ENCODE results near the gene DNAH5.

The DNAH5 gene

DNA sequence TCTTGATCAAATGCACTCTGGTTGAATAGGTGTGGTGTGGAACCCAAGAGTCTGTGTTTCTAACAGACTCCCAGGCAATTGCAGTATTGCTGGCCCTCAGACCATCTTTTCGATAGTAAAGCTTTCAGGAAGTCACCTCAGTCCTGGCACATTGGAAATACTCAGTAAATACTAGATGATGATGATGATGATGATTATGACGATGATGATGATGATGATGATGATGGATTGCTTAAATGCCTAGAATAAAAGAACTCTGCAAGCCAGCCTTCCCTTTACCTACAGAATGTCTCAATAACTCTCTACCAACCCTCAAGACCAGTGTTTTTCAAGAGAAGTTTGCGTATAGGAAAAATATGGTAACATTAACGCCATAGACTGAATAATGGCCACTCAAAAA, 268.0 kb downstream of the DNAH5 start:
- Histone ChIP-seq H3K27ac (no peak overlapping the region), H3K4me3 (no peak overlapping the region), H3K9ac (no peak overlapping the region), H3K4me1 (no peaks in the 10 kb centered on the region), H3K9me3 (peaks cover 6% of the 10 kb centered on the region; the same call in 1 of the 2 replicates), H3K4me2 (no peak overlapping the region), H4K20me1 (no peaks in the 10 kb centered on the region), H3K27me3 (no peaks in the 10 kb centered on the region), H3K36me3 (no peaks in the 10 kb centered on the region)
- TF ChIP-seq Cebpa-rat (IDR thresholded peaks at IDR 0.05): no peak

DNA sequence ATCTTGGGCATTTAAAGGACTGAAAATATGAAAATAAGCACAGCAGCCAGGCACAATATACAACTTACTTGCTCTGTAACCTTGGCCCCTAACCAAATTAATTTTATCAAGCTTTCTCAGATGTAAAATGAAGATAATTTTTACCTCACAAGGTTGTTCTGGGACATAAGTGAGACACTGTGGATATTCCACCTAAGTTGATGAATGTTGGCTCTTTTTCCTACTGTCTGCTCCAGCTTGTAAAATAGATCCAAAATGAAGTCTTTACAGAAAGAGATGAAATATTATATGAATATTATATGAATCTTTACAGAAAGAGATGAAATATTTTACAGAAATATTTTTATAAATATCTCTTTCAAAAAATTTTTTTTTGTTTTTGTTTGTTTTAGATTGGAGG, 270.1 kb downstream of the DNAH5 start:
- Histone ChIP-seq H3K4me2 (no peak overlapping the region), H3K9ac (no peak overlapping the region), H3K36me3 (no peaks in the 10 kb centered on the region), H3K4me3 (no peak overlapping the region), H3K27ac (no peak overlapping the region), H4K20me1 (no peaks in the 10 kb centered on the region), H3K4me1 (no peaks in the 10 kb centered on the region), H3K9me3 (peaks cover 6% of the 10 kb centered on the region; the same call in 1 of the 2 replicates), H3K27me3 (no peaks in the 10 kb centered on the region)
- TF ChIP-seq Cebpa-rat (IDR thresholded peaks at IDR 0.05): no peak

DNA sequence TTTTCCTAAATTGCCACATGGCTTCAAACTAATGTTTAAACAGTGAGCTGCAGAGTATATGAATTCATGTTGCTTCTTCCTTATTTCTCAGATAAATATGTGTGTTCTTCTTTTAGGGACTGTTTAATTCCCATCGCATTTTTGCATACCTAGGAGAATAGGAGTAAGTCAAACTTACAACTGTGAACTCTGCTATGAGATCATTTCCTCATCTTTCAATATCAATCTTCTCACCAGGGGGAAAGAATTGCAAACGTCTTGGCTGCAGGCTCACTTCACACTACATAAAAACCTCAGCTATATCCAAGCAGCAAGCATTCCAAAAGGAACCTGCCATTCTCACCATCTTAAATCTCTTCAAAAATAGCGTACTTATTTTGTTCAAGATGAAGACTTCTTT, 271.0 kb downstream of the DNAH5 start:
- Histone ChIP-seq H3K4me3 (no peak overlapping the region), H3K9me3 (peaks cover 6% of the 10 kb centered on the region; the same call in 1 of the 2 replicates), H3K4me1 (no peaks in the 10 kb centered on the region), H3K27ac (no peak overlapping the region), H3K9ac (no peak overlapping the region), H3K36me3 (no peaks in the 10 kb centered on the region), H3K27me3 (no peaks in the 10 kb centered on the region), H3K4me2 (no peak overlapping the region), H4K20me1 (no peaks in the 10 kb centered on the region)
- TF ChIP-seq Cebpa-rat (IDR thresholded peaks at IDR 0.05): no peak

- Histone ChIP-seq H3K27ac (no peak overlapping the region), H3K4me2 (no peak overlapping the region)
Observed at GRCh38 chr5:13664377-13664776, 280.1 kb downstream of the DNAH5 start.

GRCh38 chr5:13662626-13663025, 281.9 kb downstream of the DNAH5 start:
- no peaks in the 10 kb centered on the region for H3K4me1 ChIP-seq
- no peaks in the 10 kb centered on the region for H3K9me3 ChIP-seq
- no peak for TF ChIP-seq Cebpa-rat (IDR thresholded peaks at IDR 0.05)
- no peaks in the 10 kb centered on the region for H4K20me1 ChIP-seq
- H3K36me3 ChIP-seq: no peaks in the 10 kb centered on the region
- H3K27me3 ChIP-seq: no peaks in the 10 kb centered on the region
- no peak overlapping the region for H3K4me3 ChIP-seq
- H3K9ac ChIP-seq: no peak overlapping the region
- no peak overlapping the region for H3K27ac ChIP-seq
- no peak overlapping the region for H3K4me2 ChIP-seq

More at GRCh38 chr5:13664377-13664776, 280.1 kb downstream of the DNAH5 start:
- Histone ChIP-seq H3K9ac (no peak overlapping the region), H3K36me3 (no peaks in the 10 kb centered on the region), H3K27me3 (no peaks in the 10 kb centered on the region), H4K20me1 (no peaks in the 10 kb centered on the region), H3K9me3 (no peaks in the 10 kb centered on the region), H3K4me1 (no peaks in the 10 kb centered on the region), H3K4me3 (no peak overlapping the region)
- TF ChIP-seq Cebpa-rat (IDR thresholded peaks at IDR 0.05): no peak

- Histone ChIP-seq H3K4me3 (no peak overlapping the region), H3K9ac (no peak overlapping the region), H3K9me3 (no peaks in the 10 kb centered on the region), H3K27me3 (no peaks in the 10 kb centered on the region), H3K36me3 (no peaks in the 10 kb centered on the region), H3K4me2 (no peak overlapping the region), H4K20me1 (no peaks in the 10 kb centered on the region), H3K27ac (no peak overlapping the region), H3K4me1 (no peaks in the 10 kb centered on the region)
- TF ChIP-seq Cebpa-rat (IDR thresholded peaks at IDR 0.05): no peak
Observed at GRCh38 chr5:13661272-13661671, 283.2 kb downstream of the DNAH5 start.

DNA sequence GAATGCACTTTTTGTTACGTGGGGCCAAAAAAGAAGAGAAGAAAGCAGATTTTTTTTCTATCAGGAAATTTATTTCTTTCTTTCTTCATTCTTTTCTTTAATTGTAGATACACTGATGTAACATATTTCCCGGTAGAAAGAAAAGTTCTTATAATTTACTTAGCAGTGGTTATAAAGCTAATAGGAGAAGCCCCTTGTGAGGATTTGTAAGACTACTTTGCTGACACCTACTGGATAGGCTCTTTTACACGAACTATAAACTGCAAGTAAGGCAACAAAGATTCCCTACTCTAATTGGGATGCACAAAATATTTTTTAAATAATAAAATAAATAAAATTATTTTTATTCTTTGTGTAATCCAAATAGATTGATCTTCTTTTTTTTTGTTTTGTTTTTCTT, 284.4 kb downstream of the DNAH5 start:
- H3K27ac ChIP-seq: no peak overlapping the region

GRCh38 chr5:13659391-13659790, 285.1 kb downstream of the DNAH5 start:
- H4K20me1 ChIP-seq: no peaks in the 10 kb centered on the region
- no peak overlapping the region for H3K4me3 ChIP-seq
- H3K36me3 ChIP-seq: no peaks in the 10 kb centered on the region
- no peak for TF ChIP-seq Cebpa-rat (IDR thresholded peaks at IDR 0.05)
- no peaks in the 10 kb centered on the region for H3K27me3 ChIP-seq
- H3K27ac ChIP-seq: no peak overlapping the region
- no peaks in the 10 kb centered on the region for H3K4me1 ChIP-seq
- H3K4me2 ChIP-seq: no peak overlapping the region
- H3K9ac ChIP-seq: no peak overlapping the region
- no peaks in the 10 kb centered on the region for H3K9me3 ChIP-seq

More for the DNA sequence above, 284.4 kb downstream of the DNAH5 start:
- Histone ChIP-seq H3K4me1 (no peaks in the 10 kb centered on the region), H3K9me3 (no peaks in the 10 kb centered on the region), H3K36me3 (no peaks in the 10 kb centered on the region), H3K4me3 (no peak overlapping the region), H3K9ac (no peak overlapping the region), H4K20me1 (no peaks in the 10 kb centered on the region), H3K4me2 (no peak overlapping the region), H3K27me3 (no peaks in the 10 kb centered on the region)
- no peak for TF ChIP-seq Cebpa-rat (IDR thresholded peaks at IDR 0.05)

GRCh38 chr5:13658761-13659160, 285.7 kb downstream of the DNAH5 start:
- Histone ChIP-seq H3K9me3 (no peaks in the 10 kb centered on the region), H3K4me3 (no peak overlapping the region), H3K36me3 (no peaks in the 10 kb centered on the region), H3K27ac (no peak overlapping the region), H3K4me1 (no peaks in the 10 kb centered on the region), H3K4me2 (no peak overlapping the region), H3K9ac (no peak overlapping the region), H4K20me1 (no peaks in the 10 kb centered on the region), H3K27me3 (no peaks in the 10 kb centered on the region)
- no peak for TF ChIP-seq Cebpa-rat (IDR thresholded peaks at IDR 0.05)

GRCh38 chr5:13658152-13658551, 286.3 kb downstream of the DNAH5 start:
- TF ChIP-seq Cebpa-rat (IDR thresholded peaks at IDR 0.05): no peak
- H3K27ac ChIP-seq: no peak overlapping the region
- no peaks in the 10 kb centered on the region for H4K20me1 ChIP-seq
- no peaks in the 10 kb centered on the region for H3K4me1 ChIP-seq
- no peak overlapping the region for H3K4me2 ChIP-seq
- H3K9ac ChIP-seq: no peak overlapping the region
- no peak overlapping the region for H3K4me3 ChIP-seq
- no peaks in the 10 kb centered on the region for H3K27me3 ChIP-seq
- H3K9me3 ChIP-seq: no peaks in the 10 kb centered on the region
- no peaks in the 10 kb centered on the region for H3K36me3 ChIP-seq

GRCh38 chr5:13653709-13654108, 290.8 kb downstream of the DNAH5 start:
- Histone ChIP-seq H3K9ac (no peak overlapping the region), H3K36me3 (no peaks in the 10 kb centered on the region), H4K20me1 (no peaks in the 10 kb centered on the region), H3K4me2 (no peak overlapping the region), H3K27ac (no peak overlapping the region), H3K27me3 (no peaks in the 10 kb centered on the region), H3K4me3 (no peak overlapping the region), H3K9me3 (no peaks in the 10 kb centered on the region), H3K4me1 (no peaks in the 10 kb centered on the region)
- TF ChIP-seq Cebpa-rat (IDR thresholded peaks at IDR 0.05): no peak

Measured in BLaER1 (cell line).